Lower lobe of right lung (tissue), 2 donors: ENCODE results near the gene GPC6. TPM values are rescaled to one million over a fixed set of nuclear protein-coding genes. Genes with fewer than 3 reads are reported as not detected.

Experiments
- ATAC-seq, 2 donors: fragments of 200-7000 bp; cut with Tn5 transposase; one replicate each; pipeline ENCODE4 v1.9.1; 2020 to 2022; ENCODE audit warnings: mild to moderate bottlenecking in 2 of 2, moderate library complexity in 2 of 2
- DNase-seq: peaks from one replicate; pipeline ENCODE4 v3.0.0-alpha.2; 2020
- H3K27ac ChIP-seq: fragments of 200-600 bp; one replicate; pipeline ENCODE4 v1.8.0; 2022
- H3K27me3 ChIP-seq: fragments of 200-600 bp; one replicate; pipeline ENCODE4 v1.8.0; 2022; ENCODE audit warnings: low read depth
- H3K36me3 ChIP-seq: fragments of 200-600 bp; one replicate; pipeline ENCODE4 v1.8.0; 2022; ENCODE audit warnings: mild to moderate bottlenecking
- H3K4me1 ChIP-seq: fragments of 200-600 bp; one replicate; pipeline ENCODE4 v1.8.0; 2022
- H3K4me3 ChIP-seq: fragments of 200-600 bp; one replicate; pipeline ENCODE4 v1.8.0; 2022; ENCODE audit warnings: mild to moderate bottlenecking
- H3K9me3 ChIP-seq: fragments of 200-600 bp; one replicate; pipeline ENCODE4 v1.8.0; 2022
- CTCF ChIP-seq: fragments of 200-600 bp; IDR thresholded peaks from one replicate; pipeline ENCODE4 v1.8.0; 2022; ENCODE audit warnings: antibody characterized with exemption, mild to moderate bottlenecking
- intact Hi-C: fragments of 100-400 bp; cut with DNase I; formaldehyde crosslinking; loops from one replicate; pipeline ENCODE4 v1.11.0; 2022
- total RNA-seq: library from RNA; stranded (reverse); fragmentation: NEBNext Ultra II Directional; extraction: Animal tissue kit (Norgen Biotek cat#: 25700); gene quantifications from one replicate; pipeline ENCODE4 v1.2.1, GENCODE V29; 2021
- donor health status: DM: no; HTN: yes; CAD: no; lungs with severe emphysema.

Gene GPC6
- total RNA-seq, 1 donor from 2014 or later, result 5.5 TPM

GRCh38 chr13:94050686-94051085 lies 824.1 kb downstream of the GPC6 start:
- Histone ChIP-seq H3K27me3 (no peaks in the 10 kb centered on the region), H3K4me3 (no peak overlapping the region), H3K4me1 (no peaks in the 10 kb centered on the region), H3K27ac (no peak overlapping the region), H3K36me3 (no peaks in the 10 kb centered on the region), H3K9me3 (no peaks in the 10 kb centered on the region)
- ATAC-seq (no peak), DNase-seq (no peak)
- no peak for TF ChIP-seq CTCF
- intact Hi-C loops, result no loop called here

GRCh38 chr13:94053986-94054593 lies 827.5 kb downstream of the GPC6 start:
- H3K27me3 ChIP-seq, result no peaks in the 10 kb centered on the region

GRCh38 chr13:94056362-94056990 lies 829.9 kb downstream of the GPC6 start:
- DNase-seq (no peak), ATAC-seq (no peak)
- TF ChIP-seq CTCF, result no peak
- Histone ChIP-seq H3K36me3 (no peaks in the 10 kb centered on the region), H3K4me3 (no peak overlapping the region), H3K4me1 (no peaks in the 10 kb centered on the region), H3K27ac (no peak overlapping the region), H3K27me3 (no peaks in the 10 kb centered on the region), H3K9me3 (no peaks in the 10 kb centered on the region)
- intact Hi-C loops, result no loop called here

More at GRCh38 chr13:94053986-94054593, 827.5 kb downstream of the GPC6 start:
- Histone ChIP-seq H3K27ac (no peak overlapping the region), H3K9me3 (no peaks in the 10 kb centered on the region), H3K4me3 (no peak overlapping the region), H3K36me3 (no peaks in the 10 kb centered on the region), H3K4me1 (no peaks in the 10 kb centered on the region)
- ATAC-seq (no peak), DNase-seq (no peak)
- intact Hi-C loops, result no loop called here
- TF ChIP-seq CTCF, result no peak

- H3K36me3 ChIP-seq, result no peaks in the 10 kb centered on the region
- no peak overlapping the region for H3K27ac ChIP-seq
- TF ChIP-seq CTCF, result no peak
- intact Hi-C loops, result no loop called here
- DNase-seq (no peak), ATAC-seq (no peak)
- no peaks in the 10 kb centered on the region for H3K4me1 ChIP-seq
- no peaks in the 10 kb centered on the region for H3K9me3 ChIP-seq
- H3K4me3 ChIP-seq, result no peak overlapping the region
- H3K27me3 ChIP-seq, result no peaks in the 10 kb centered on the region
Observed at GRCh38 chr13:94057618-94058186, 831.1 kb downstream of the GPC6 start.

- no peak for ATAC-seq
- H3K27ac ChIP-seq, result no peak overlapping the region
- no peaks in the 10 kb centered on the region for H3K9me3 ChIP-seq
- no peak overlapping the region for H3K4me3 ChIP-seq
- no peaks in the 10 kb centered on the region for H3K4me1 ChIP-seq
- DNase-seq, result no peak
- TF ChIP-seq CTCF, result no peak
- H3K36me3 ChIP-seq, result no peaks in the 10 kb centered on the region
- no peaks in the 10 kb centered on the region for H3K27me3 ChIP-seq
- intact Hi-C loops, result no loop called here
Observed at GRCh38 chr13:94058821-94059360, 832.3 kb downstream of the GPC6 start.
